ENCODE measurements around the gene LTBP1. TPM values are rescaled to one million over a fixed set of nuclear protein-coding genes. Genes with fewer than 3 reads are reported as not detected.
"Not testable (repeated sequence)": the region's sequence is repeated elsewhere in the genome, so short reads cannot be mapped to it uniquely, and the experiment has no call there.

Gene LTBP1
- total RNA-seq, 2 experiments from 2014 or later, result 61.1 to 82.6 TPM

DNA sequence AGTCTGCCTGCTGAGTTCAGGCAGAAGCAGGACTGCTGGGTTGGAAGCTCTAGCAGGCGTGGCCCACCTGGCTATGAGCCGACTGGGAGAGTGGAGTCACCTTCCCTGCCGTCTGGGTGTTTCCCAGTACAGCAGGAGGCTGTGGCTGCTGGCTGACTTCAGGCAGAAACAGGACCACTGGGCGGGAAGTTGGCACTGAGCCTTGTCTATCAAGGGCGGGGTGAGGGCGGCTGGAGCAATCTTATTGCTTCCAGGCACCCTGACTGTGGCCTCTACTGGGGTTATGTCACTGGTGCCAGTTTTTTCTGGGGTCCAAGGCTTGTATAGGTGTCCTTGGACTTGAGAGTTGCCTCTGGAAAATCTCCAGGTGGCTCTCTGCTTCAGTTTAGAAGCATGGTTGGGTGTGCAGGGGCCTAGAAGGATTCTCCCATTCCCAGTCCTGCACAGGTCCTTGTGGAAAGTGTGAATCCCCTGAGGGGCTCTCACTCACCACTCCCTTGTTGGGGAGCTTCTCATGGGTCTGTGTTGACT lies 30.5 kb downstream of the LTBP1 start:
- no peak overlapping the region for H2AFZ ChIP-seq (ENCODE audit: low read length)
- H3K4me3 ChIP-seq (ENCODE audit: low read depth, low read length, poor library complexity, severe bottlenecking), result no peak overlapping the region
- DNase-seq (ENCODE audit: low spot score), result no peak
- H3K9me3 ChIP-seq (ENCODE audit: low read length), result peaks cover 52% of the 10 kb centered on the region
- H3K36me3 ChIP-seq (ENCODE audit: insufficient read depth, low read length), result peaks cover 84% of the 10 kb centered on the region
- no peaks in the 10 kb centered on the region for H4K20me1 ChIP-seq (ENCODE audit: insufficient read depth, low read length)
- intact Hi-C loops (cut with micrococcal nuclease; ENCODE audit: unreplicated experiment), result no loop called here
- peaks cover 5% of the 10 kb centered on the region for H3K4me1 ChIP-seq (ENCODE audit: insufficient read depth, low read length, poor library complexity, severe bottlenecking)
- peaks cover 99% of the 10 kb centered on the region for H3K79me2 ChIP-seq (ENCODE audit: insufficient read depth, low read depth, low read length)
- no peaks in the 10 kb centered on the region for H3K9me2 ChIP-seq (ENCODE audit: insufficient read depth, low read length)
- ChIA-PET POLR2A (no interaction called here), CTCF (ENCODE audit: unreplicated experiment) (no interaction called here)
- no peak overlapping the region for H3K27ac ChIP-seq (ENCODE audit: low read depth, low read length, poor library complexity, severe bottlenecking)
- BruUV-seq (replicated peaks), result no TSS peak
- no peak overlapping the region for H3K4me2 ChIP-seq (ENCODE audit: low read length)
- TF ChIP-seq, protein P1, sequence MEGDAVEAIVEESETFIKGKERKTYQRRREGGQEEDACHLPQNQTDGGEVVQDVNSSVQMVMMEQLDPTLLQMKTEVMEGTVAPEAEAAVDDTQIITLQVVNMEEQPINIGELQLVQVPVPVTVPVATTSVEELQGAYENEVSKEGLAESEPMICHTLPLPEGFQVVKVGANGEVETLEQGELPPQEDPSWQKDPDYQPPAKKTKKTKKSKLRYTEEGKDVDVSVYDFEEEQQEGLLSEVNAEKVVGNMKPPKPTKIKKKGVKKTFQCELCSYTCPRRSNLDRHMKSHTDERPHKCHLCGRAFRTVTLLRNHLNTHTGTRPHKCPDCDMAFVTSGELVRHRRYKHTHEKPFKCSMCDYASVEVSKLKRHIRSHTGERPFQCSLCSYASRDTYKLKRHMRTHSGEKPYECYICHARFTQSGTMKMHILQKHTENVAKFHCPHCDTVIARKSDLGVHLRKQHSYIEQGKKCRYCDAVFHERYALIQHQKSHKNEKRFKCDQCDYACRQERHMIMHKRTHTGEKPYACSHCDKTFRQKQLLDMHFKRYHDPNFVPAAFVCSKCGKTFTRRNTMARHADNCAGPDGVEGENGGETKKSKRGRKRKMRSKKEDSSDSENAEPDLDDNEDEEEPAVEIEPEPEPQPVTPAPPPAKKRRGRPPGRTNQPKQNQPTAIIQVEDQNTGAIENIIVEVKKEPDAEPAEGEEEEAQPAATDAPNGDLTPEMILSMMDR (conservative IDR thresholded peaks at IDR 0.05; ENCODE audit: low read length), result no peak
- TF ChIP-seq EZH2phosphoT487 (IDR thresholded peaks at IDR 0.05; ENCODE audit: borderline replicate concordance, low read depth, low read length), result no peak

DNA sequence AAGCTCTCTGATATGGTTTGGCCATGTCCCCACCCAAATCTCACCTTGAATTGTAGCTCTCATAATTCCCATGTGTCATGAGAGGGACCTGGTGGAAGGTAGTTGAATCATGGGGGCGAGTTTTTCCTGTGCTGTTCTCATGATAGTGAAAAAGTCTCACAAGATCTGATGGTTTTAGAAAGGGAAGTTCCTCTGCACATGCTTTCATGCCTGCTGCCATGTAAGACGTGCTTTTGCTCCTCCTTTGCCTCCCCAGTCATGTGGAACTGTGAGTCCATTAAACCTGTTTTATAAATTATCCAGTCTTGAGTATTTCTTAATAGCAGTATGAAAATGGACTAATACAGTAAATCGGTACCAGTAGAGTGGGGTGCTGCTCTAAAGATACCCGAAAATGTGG lies 34.9 kb downstream of the LTBP1 start:
- intact Hi-C loops (cut with micrococcal nuclease; ENCODE audit: unreplicated experiment), result no loop called here
- peaks cover 63% of the 10 kb centered on the region for H3K79me2 ChIP-seq (ENCODE audit: insufficient read depth, low read depth, low read length)
- peaks cover 23% of the 10 kb centered on the region; the same call in 1 of the 2 replicates for H3K9me3 ChIP-seq (ENCODE audit: low read length)
- BruUV-seq (replicated peaks), result no TSS peak
- H3K9me2 ChIP-seq (ENCODE audit: insufficient read depth, low read length), result no peaks in the 10 kb centered on the region
- ChIA-PET CTCF (ENCODE audit: unreplicated experiment) (no interaction called here), POLR2A (interaction anchor here (0.6 kb wide), 1 partner anchor 597 kb away, joined by 3 read pairs; no protein-coding TSS in a partner anchor)
- H3K4me2 ChIP-seq (ENCODE audit: low read length), result no peak overlapping the region
- no peaks in the 10 kb centered on the region for H4K20me1 ChIP-seq (ENCODE audit: insufficient read depth, low read length)
- H3K4me3 ChIP-seq (ENCODE audit: low read depth, low read length, poor library complexity, severe bottlenecking), result no peak overlapping the region
- no peak overlapping the region for H3K27ac ChIP-seq (ENCODE audit: low read depth, low read length, poor library complexity, severe bottlenecking)
- no peak for TF ChIP-seq EZH2phosphoT487 (IDR thresholded peaks at IDR 0.05; ENCODE audit: borderline replicate concordance, low read depth, low read length)
- TF ChIP-seq, protein P1 (conservative IDR thresholded peaks at IDR 0.05; ENCODE audit: low read length), result no peak
- no peaks in the 10 kb centered on the region for H3K4me1 ChIP-seq (ENCODE audit: insufficient read depth, low read length, poor library complexity, severe bottlenecking)
- DNase-seq (ENCODE audit: low spot score), result no peak
- H3K36me3 ChIP-seq (ENCODE audit: insufficient read depth, low read length), result peaks cover 67% of the 10 kb centered on the region
- H2AFZ ChIP-seq (ENCODE audit: low read length), result no peak overlapping the region

DNA sequence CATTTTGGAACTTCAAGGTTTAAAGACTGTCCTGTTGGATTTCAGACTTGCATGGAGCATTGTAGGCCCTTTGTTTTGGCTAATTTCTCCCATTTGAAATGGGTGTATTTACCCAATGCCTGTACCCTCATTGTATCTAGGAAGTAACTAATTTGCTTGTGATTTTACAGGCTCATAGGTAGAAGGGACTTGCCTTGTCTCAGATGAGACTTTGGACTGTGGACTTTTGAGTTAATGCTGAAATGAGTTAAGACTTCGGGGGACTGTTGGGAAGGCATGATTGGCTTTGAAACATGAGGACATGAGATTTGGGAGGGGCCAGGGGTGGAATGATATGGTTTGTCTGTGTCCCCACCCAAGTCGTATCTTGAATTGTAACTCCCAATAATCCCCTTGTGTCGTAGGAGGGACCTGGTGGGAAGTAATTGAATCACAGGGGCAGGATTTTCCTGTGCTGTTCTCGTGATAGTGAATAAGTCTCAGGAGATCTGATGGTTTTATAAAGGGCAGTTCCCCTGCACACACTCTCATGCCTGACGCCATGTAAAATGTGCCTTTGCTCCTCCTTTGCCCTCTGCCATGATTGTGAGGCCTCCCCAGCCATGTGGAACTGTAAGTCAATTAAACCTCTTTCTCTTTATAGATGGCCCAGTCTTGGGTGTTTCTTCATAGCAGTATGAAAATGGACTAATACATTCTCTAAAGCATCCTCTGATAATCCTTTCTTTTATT lies 36.6 kb downstream of the LTBP1 start:
- POLR2A ChIA-PET; H2AFZ ChIP-seq (ENCODE audit: low read length); H3K9me2 ChIP-seq (ENCODE audit: insufficient read depth, low read length); H3K4me1 ChIP-seq (ENCODE audit: insufficient read depth, low read length, poor library complexity, severe bottlenecking); H3K4me2 ChIP-seq (ENCODE audit: low read length); H3K4me3 ChIP-seq (ENCODE audit: low read depth, low read length, poor library complexity, severe bottlenecking); CTCF ChIA-PET (ENCODE audit: unreplicated experiment); H3K27ac ChIP-seq (ENCODE audit: low read depth, low read length, poor library complexity, severe bottlenecking); BruUV-seq (replicated peaks); DNase-seq (ENCODE audit: low spot score); intact Hi-C loops (cut with micrococcal nuclease; ENCODE audit: unreplicated experiment); H4K20me1 ChIP-seq (ENCODE audit: insufficient read depth, low read length): not testable (repeated sequence)
- peaks cover 69% of the 10 kb centered on the region for H3K36me3 ChIP-seq (ENCODE audit: insufficient read depth, low read length)
- peaks cover 58% of the 10 kb centered on the region for H3K79me2 ChIP-seq (ENCODE audit: insufficient read depth, low read depth, low read length)
- peaks cover 23% of the 10 kb centered on the region; the same call in 1 of the 2 replicates for H3K9me3 ChIP-seq (ENCODE audit: low read length)
